Cerebellar nuclear complex (tissue), 1 donor: ENCODE results near the gene PSMD8.
"Not testable (repeated sequence)": the region's sequence is repeated elsewhere in the genome, so short reads cannot be mapped to it uniquely, and the experiment has no call there.

Experiments
- DNase-seq, 2 experiments: peaks; one replicate each; lab custom pipeline; 2025; lab: John Stamatoyannopoulos, UW

The PSMD8 gene

GRCh38 chr19:38387550-38388348 lies 13.4 kb downstream of the PSMD8 start, which contains the start of gene GGN:
Gene GGN, minus strand, starts transcription at chr19:38388034. Its CDS starts 773 bp downstream, at chr19:38387261.
- peak in 1 of 2 experiments; percentile 16 for DNase-seq

- no peak for DNase-seq
These were observed 14.2 kb downstream of the PSMD8 start, which contains the start of gene SPRED3 for GRCh38 chr19:38388349-38389100. Gene SPRED3, plus strand, starts transcription at chr19:38388697. Its CDS starts 1,606 bp downstream, at chr19:38390303.

- no peak for DNase-seq
These were observed 14.9 kb downstream of the PSMD8 start for GRCh38 chr19:38389101-38389925.

- no peak for DNase-seq
These were observed 15.9 kb downstream of the PSMD8 start for GRCh38 chr19:38389957-38390924.

- DNase-seq: no peak
These were observed 17.6 kb downstream of the PSMD8 start for GRCh38 chr19:38391911-38392464.

GRCh38 chr19:38392707-38393308 lies 18.4 kb downstream of the PSMD8 start:
- DNase-seq: no peak

GRCh38 chr19:38394488-38394887 lies 20.1 kb downstream of the PSMD8 start:
- no peak for DNase-seq

- DNase-seq: no peak
These were observed 21.2 kb downstream of the PSMD8 start for GRCh38 chr19:38395381-38396114.

GRCh38 chr19:38399081-38399480 lies 24.7 kb downstream of the PSMD8 start:
- DNase-seq: no peak

GRCh38 chr19:38399537-38399936 lies 25.2 kb downstream of the PSMD8 start:
- no peak for DNase-seq

GRCh38 chr19:38400361-38400760 lies 26.0 kb downstream of the PSMD8 start:
- no peak for DNase-seq

- no peak for DNase-seq
These were observed 26.8 kb downstream of the PSMD8 start for GRCh38 chr19:38401148-38401547.

GRCh38 chr19:38402623-38402966 lies 28.2 kb downstream of the PSMD8 start:
- no peak for DNase-seq

- peak; percentile 81 to 94 for DNase-seq
These were observed 28.8 kb downstream of the PSMD8 start, which contains the start of gene FAM98C for GRCh38 chr19:38402967-38403674. Gene FAM98C, plus strand, starts transcription at chr19:38403093. Its CDS starts 61 bp downstream, at chr19:38403154.

- DNase-seq: no peak
These were observed 30.5 kb downstream of the PSMD8 start for GRCh38 chr19:38404858-38405257.

- no peak for DNase-seq
These were observed 30.9 kb downstream of the PSMD8 start for GRCh38 chr19:38405276-38405675.

GRCh38 chr19:38409631-38410133 lies 35.3 kb downstream of the PSMD8 start:
- DNase-seq: no peak

GRCh38 chr19:38410407-38410806 lies 36.0 kb downstream of the PSMD8 start:
- DNase-seq: not testable (repeated sequence)
